Stimulated activated CD8-positive, alpha-beta memory T cell treated with anti-CD3 and anti-CD28 coated beads, Interleukin-4, amount 100 ng/mL, for 24 hours (primary cell): ENCODE measurements around the gene FRYL.
"Not testable (repeated sequence)": the region's sequence is repeated elsewhere in the genome, so short reads cannot be mapped to it uniquely, and the experiment has no call there.

Experiments used
- DNase-seq: peaks from one replicate; pipeline ENCODE4 v3.0.0-alpha.2; 2020; ENCODE audit warnings: low read depth

The FRYL gene

GRCh38 chr4:48661391-48661790, 118.7 kb downstream of the FRYL start:
- no peak for DNase-seq

GRCh38 chr4:48660347-48660746, 119.7 kb downstream of the FRYL start:
- DNase-seq, result no peak

- no peak for DNase-seq
Observed at GRCh38 chr4:48654015-48654664, 125.9 kb downstream of the FRYL start.

GRCh38 chr4:48653217-48654014, 126.7 kb downstream of the FRYL start:
- peak; percentile 44 for DNase-seq

GRCh38 chr4:48651914-48652313, 128.2 kb downstream of the FRYL start:
- no peak for DNase-seq

- DNase-seq, result no peak
Observed at GRCh38 chr4:48649505-48649904, 130.6 kb downstream of the FRYL start.

GRCh38 chr4:48645225-48645794, 134.8 kb downstream of the FRYL start:
- DNase-seq, result no peak

- DNase-seq, result no peak
Observed at GRCh38 chr4:48642421-48643374, 137.4 kb downstream of the FRYL start.

- DNase-seq, result no peak
Observed at GRCh38 chr4:48641401-48641800, 138.7 kb downstream of the FRYL start.

- no peak for DNase-seq
Observed at GRCh38 chr4:48640699-48641098, 139.4 kb downstream of the FRYL start.

- no peak for DNase-seq
Observed at GRCh38 chr4:48640225-48640624, 139.9 kb downstream of the FRYL start.

- DNase-seq, result no peak
Observed at GRCh38 chr4:48639807-48640206, 140.3 kb downstream of the FRYL start.

GRCh38 chr4:48638586-48638985, 141.5 kb downstream of the FRYL start:
- not testable (repeated sequence) for DNase-seq

GRCh38 chr4:48636911-48637310, 143.2 kb downstream of the FRYL start:
- no peak for DNase-seq

- DNase-seq, result no peak
Observed at GRCh38 chr4:48635980-48636379, 144.1 kb downstream of the FRYL start.

- no peak for DNase-seq
Observed at GRCh38 chr4:48635310-48635709, 144.8 kb downstream of the FRYL start.

GRCh38 chr4:48634688-48635308, 145.3 kb downstream of the FRYL start:
- no peak for DNase-seq

GRCh38 chr4:48633657-48634056, 146.4 kb downstream of the FRYL start:
- no peak for DNase-seq

- DNase-seq, result no peak
Observed at GRCh38 chr4:48629458-48629857, 150.6 kb downstream of the FRYL start.

- DNase-seq, result no peak
Observed at GRCh38 chr4:48623182-48623780, 156.8 kb downstream of the FRYL start.

- DNase-seq, result no peak
Observed at GRCh38 chr4:48620831-48621230, 159.2 kb downstream of the FRYL start.
